HG03025 (cell line): ENCODE results near the gene PAQR4.
A peak's percentile ranks its signal among the peaks of the same experiment; 100 is the strongest.
"Not testable (repeated sequence)": the region's sequence is repeated elsewhere in the genome, so short reads cannot be mapped to it uniquely, and the experiment has no call there.

Experiments
- ATAC-seq: cut with Tn5 transposase; IDR thresholded peaks from one replicate; pipeline ENCODE4 v1.9.1; 2021; ENCODE audit warnings: mild to moderate bottlenecking, moderate library complexity; ENCODE audit not compliant: unreplicated experiment, low FRiP score

The PAQR4 gene

DNA sequence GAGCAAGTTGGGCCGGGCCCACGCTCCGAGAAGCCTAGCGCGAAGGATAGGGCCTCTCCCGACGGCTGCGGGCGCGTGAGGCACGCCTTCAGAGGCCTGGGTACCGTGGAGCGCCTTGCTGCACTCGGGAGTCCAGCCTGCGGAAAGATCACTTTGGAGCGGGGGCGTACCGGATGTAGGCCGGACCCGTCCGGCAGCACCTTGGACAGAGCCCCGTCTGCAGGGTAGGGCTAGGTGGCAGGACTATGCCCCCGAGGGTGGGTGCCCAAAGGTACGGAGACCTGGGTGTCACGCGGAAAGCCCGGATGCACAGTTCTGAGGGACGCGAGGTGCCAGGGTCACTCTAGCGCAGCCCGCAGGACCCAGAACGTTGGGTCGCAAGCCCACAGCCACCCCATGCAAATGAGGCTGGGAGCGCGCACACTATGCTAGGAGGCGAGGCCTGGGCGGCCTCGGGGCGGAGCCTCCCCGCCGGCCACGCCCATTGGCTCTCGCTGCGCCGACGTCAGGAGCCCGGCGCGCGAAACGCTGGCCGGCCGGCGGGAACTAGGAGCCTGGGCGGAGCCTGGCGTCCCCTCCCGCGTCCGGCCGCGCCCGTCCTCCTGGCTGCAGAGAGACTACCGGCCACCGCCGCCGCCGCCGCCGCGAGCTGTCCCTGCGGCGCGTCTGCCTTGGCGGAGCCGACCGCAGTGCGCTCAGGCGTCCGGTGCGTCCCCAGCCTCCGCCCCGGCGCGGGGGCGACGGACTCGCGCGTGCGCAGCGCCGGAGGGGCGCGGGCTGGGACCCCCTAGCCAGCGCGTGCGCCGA is at the start of gene PAQR4:
Gene PAQR4 (plus strand): TSS at position 611 of the 807 bp plus-strand sequence. CDS start 327 bp downstream, outside the sequence.
- peak; percentile 58 for ATAC-seq

DNA sequence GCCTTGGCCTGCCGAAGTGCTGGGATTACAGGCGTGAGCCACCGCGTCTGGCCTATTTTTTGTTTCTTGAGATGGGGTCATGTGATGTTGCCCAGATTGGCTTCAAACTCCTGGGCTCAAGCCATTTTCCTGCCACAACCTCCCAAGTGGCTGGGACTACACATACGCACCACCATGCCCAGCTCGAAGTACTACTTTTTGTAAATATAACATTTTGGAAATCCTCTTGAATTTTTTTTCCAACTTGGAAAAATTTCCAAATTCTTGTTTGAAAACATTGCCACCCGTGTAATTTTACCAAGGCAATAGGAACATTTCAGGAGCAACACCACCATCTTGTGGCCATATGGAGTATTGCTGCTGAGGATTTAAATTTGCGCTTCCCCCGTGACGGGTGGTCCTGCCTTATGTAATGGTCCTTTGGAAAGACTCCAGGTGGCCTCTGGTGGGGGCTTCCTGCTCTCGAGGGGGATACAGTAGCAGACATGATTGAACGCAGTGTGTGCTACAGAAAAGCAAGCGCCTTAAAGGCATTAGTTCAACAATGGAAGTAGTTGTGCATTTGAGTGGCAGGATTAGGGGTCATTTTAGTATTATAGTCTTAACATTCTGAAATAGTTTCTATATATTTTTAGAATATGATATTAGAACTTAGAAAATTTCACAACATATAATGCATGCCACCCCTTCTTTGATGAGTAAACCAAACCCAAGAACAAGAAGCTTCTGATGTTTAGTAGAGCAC is 49.5 kb upstream of the PAQR4 start:
- no peak for ATAC-seq

DNA sequence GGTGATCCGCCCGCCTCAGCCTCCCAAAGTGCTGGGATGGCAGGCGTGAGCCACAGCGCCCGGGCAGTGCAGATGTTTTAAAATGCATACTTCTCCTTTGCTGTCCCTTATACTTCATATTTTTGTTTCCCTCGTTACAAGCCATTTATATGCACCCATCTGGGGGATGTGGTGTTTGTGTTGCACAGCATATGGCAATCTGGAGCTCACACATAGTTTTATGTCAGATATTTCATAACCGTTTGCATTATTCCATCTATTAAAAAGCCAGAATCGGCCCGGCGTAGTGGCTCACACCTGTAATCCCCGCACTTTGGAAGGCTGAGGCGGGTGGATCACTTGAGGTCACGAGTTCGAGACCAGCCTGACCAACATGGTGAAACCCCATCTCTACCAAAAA is 45.7 kb upstream of the PAQR4 start:
- ATAC-seq, result no peak

DNA sequence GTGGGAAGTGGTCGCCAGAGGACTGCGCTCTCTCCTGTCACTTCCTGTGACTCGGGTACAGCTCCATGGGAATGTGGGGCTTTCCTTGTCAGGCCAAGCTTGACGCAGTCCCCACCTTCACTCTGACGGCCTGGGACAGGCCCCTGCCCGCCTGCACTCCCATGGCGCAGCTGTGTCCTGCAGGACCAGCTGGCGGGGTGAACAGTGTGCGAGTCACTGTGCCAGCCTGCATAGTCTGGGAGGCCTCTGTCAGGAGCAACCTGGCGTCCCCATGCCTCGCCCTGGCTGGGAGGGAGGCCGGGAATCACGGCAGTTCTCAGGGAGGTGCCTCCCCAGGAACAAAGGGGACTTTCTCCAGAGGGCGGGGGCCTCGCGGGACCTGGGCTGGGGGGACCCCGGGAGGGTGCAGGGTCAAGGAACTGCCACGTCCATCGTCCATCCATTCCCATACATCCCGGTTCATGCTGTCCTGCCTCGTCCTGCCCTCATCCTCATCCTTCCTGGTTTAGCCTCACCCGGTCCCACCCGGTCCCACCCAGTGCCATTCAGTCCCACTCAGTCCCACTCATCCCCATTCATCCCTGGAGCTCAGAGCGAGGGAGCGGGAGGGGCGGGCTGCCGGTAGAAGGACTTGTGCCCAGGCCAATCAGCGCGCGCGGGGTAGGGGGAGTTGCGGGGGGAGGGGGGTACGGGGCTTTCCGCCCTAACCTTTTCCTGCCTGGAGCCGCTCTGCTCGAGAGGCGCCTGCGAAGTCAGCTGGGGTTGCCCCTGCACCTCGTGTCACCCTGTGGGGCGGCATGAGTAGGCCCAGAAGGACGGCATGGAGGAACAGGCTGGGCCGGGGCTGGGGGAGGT is 44.0 kb upstream of the PAQR4 start:
- no peak for ATAC-seq

DNA sequence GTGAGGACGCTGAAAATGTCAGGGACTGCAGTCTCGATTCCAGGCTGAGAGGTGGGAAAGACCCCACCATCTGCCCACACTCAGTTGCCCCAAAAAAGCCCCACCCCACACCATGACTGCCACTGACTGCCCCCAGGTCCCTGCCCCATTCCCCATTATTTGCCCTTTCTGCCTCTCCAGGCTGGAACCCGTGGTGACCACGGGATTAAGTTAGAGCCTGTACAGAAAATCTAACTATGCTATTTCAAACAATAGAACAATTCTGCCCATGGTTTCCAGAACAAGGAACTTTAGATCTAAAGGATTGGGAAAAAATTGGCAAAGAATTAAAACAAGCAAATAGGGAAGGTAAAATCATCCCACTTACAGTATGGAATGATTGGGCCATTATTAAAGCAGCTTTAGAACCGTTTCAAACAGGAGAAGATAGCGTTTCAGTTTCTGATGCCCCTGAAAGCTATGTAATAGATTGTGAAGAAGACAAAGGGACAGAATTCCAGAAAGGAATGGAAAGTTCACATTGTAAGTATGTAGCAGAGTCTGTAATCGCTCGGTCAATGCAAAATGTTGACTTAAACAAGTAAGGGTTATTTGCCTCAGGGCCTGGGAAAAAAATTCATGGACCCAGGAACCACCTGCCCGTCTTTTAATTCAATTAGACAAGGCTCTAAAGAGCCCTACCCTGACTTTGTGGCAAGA is 43.0 kb upstream of the PAQR4 start:
- ATAC-seq, result no peak

DNA sequence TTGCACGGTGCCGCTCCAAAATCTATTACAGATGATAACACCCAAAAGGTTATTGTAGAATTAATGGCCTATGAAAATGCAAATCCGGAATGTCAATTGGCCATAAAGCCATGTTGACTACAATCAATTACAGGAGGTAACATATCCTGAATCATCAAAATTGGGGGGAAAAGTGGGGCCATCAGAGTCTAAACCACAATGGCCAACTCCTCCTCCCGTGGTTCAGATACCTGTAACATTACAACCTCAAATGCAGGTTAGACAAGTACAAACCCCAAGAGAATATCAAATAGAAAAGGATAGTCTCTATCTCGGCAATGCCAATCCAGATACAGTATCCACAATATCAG is 42.5 kb upstream of the PAQR4 start:
- ATAC-seq, result no peak

DNA sequence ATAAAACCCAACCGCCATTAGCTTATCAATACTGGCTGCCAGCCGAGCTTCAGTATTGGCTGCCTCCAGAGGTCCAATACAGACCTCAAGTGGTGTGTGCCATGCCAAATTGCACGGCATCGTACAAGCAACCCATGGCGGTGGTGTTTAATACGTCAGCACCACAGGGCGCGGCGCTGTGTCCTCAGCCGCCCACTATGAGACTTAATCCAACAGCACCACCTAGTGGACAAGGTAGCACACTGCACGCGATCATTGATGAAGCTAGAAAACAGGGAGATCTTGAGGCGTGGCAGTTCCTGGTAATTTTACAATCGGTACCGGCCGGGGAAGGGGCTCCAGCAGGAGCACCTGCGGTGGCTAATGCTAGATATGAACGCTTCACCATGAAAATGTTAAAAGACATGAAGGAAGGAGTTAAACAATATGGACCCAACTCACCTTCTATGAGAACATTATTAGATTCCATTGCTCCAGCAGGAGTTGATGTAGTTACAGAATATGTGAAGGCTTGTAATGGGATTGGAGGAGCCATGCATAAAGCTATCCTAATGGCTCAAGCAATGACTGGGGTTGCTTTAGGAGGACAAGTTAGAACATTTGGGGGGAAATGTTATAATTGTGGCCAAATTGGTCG is 42.0 kb upstream of the PAQR4 start:
- ATAC-seq, result no peak

DNA sequence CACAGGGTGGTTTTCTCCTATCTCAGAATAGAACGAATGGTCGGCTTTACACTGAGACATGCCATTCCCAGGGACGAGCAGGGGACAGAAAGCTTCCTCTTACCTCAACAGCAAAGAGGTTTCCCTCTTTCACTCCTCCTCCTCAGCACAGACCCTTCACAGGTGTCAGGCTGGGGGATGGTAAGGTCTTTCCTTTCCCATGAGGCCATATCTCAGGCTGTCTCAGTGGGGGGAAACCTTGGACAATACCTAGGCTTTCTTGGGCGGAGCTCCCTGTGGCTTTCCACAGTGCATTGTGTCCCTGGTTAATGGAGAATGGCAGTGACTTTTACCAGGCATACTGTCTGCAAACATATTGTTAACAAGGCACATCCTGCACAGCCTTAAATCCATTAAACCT is 41.0 kb upstream of the PAQR4 start:
- not testable (repeated sequence) for ATAC-seq

DNA sequence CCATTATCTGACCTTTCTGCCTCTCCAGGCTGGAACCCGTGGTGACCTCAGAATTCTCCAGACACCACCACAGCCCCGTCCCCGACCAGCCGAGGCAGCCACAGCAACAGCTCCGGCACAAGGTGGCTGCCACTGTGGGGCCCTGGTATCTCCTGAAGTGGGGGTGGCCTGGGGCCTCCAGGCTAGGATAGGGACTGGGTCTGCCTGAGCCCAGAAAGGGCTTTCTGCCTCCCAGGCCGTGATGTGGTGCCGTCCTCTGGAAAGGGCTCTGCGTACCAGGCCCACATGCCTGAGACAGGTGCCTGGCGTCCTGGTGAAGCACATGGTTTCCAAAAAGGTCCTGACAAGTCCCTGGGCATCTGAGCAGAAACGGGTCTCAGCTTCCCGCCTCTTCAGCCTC is 40.4 kb upstream of the PAQR4 start:
- no peak for ATAC-seq

DNA sequence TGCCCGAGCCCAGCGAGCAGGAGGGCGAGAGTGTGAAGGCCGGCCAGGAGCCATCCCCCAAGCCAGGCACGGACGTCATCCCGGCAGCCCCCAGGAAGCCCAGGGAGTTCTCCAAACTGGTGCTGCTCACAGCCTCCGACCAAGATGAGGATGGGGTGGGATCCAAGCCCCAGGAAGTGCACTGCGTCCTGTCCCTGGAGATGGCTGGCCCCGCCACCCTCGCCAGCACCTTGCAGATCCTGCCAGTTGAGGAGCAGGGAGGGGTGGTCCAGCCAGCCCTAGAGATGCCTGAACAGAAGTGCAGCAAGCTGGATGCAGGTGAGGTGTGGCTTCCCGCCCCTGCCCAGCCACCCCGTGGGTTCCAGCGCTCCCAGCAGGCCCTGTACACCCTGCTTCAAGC is 39.5 kb upstream of the PAQR4 start:
- ATAC-seq, result no peak

DNA sequence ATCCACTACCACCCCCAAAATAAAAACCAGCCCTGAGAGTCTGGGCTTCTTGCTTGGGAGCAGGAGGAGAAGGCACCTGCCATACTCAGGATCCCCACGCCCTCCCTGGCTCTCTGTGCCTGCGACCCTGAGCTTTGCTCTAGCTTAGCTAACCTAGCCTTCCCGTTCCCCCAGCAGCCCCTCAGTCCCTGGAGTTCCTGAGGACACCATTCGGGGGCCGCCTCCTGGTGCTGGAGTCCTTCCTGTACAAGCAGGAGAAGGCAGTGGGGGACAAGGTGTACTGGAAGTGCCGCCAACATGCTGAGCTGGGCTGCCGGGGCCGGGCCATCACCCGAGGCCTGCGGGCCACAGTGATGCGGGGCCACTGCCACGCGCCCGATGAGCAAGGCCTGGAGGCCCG is 38.9 kb upstream of the PAQR4 start:
- no peak for ATAC-seq

DNA sequence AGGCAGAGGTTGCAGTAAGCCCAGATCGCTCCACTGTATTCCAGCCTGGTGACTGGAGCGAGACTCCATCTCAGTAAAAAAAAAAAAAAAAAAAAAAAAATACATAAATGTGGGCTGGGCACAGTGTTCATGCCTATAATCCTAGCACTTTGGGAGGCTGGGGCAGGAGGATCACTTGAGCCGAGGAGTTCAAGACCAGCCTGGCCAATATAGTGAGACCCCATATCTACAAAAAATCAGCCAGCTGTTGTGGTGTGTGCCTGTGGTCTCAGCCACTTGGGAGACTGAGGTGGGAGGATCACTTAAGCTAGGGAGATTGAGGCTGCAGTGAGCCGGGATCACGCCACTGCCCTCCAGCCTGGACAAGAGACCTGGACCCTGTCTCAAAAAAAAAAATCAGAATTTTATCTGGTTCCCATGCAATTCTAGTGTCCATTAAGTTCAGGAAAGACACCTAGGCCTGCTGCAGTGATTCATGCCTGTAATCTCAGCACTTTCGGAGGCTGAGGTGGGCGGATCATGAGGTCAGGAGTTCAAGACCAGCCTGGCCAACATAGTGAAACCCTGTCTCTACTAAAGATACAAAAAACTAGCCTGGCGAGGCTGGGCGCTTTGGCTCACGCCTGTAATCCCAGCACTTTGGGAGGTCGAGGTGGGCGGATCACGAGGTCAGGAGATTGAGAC is 37.8 kb upstream of the PAQR4 start:
- not testable (repeated sequence) for ATAC-seq

DNA sequence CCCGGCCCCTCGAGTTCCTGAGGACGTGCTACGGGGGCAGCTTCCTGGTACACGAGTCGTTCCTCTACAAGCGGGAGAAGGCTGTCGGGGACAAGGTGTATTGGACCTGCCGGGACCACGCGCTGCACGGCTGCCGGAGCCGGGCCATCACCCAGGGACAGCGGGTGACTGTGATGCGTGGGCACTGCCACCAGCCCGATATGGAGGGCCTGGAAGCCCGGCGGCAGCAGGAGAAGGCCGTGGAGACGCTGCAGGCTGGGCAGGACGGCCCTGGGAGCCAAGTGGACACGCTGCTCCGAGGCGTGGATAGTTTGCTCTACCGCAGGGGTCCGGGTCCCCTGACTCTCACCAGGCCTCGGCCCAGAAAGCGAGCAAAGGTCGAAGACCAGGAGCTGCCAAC is 36.0 kb upstream of the PAQR4 start:
- no peak for ATAC-seq

DNA sequence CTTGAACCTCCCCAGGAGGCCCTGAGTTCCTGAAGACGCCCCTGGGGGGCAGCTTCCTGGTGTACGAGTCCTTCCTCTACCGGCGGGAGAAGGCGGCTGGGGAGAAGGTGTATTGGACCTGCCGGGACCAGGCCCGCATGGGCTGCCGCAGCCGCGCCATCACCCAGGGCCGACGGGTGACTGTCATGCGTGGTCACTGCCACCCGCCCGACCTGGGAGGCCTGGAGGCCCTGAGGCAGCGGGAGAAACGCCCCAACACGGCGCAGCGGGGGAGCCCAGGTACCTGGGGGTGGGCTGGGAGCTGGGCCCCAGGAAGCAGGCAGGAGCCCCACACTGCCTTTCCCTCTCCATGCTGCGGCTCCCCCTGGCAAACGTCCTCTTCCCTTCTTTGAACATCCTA is 35.4 kb upstream of the PAQR4 start:
- no peak for ATAC-seq

DNA sequence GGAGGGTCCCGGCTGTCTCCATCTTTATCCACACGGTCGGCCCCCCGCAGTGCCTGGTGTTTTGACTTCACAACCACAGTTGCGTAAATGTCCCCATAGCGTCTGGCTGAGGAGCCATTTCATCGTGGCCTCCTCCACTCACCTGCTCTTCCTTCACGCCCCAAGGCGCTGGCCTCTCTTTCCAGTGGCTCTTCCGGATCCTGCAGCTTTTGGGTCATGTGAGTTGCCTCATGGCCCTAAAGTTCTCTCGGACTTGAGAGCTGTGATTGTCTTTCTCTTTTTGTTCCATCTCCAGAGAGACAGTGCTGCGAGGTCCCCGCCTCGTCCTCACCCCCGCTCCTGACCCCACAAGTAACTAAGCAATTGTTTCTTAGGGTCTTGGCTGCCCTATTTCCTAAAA is 34.7 kb upstream of the PAQR4 start:
- ATAC-seq, result no peak

DNA sequence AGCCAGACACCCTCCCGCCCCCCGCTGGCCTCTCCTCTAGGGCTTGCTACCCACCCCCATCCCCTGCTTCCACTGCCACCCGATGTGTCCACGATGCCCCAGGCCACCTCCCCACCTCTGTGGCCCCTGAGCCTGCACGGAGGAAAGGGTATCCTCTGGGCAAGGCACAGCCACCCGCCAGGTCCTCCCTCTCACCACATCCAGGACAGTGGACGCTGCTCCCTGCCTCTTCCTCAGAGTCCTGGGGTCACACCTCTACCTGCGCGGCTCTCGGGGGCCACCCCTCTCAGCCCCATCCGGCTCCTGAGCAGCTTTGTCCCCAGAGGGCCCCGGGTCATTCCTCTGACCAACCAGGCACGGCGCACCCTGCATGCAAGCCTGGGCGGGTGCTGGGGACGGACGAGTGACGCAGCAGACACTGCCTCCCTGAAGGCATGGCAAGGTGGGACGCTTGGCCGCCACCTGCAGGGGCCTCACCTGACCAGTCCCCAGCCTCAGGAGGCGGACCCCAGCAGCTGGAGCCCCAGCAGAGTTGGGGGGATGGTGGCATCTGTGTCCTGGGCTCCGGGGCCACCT is 32.6 kb upstream of the PAQR4 start:
- ATAC-seq, result no peak

DNA sequence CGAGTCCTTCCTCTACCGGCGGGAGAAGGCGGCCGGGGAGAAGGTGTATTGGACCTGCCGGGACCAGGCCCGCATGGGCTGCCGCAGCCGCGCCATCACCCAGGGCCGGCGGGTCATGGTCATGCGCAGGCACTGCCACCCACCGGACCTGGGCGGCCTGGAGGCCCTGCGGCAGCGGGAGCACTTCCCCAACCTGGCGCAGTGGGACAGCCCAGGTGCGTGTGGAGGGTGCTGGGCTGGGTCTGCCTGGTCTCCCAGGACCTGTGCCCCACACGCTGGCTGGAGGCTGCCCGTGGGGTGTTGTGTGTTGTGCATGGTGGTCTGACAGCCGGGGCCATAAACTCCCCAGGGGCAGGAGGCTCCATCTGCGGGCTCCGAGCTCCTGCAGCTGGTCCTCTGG is 32.0 kb upstream of the PAQR4 start:
- no peak for ATAC-seq

DNA sequence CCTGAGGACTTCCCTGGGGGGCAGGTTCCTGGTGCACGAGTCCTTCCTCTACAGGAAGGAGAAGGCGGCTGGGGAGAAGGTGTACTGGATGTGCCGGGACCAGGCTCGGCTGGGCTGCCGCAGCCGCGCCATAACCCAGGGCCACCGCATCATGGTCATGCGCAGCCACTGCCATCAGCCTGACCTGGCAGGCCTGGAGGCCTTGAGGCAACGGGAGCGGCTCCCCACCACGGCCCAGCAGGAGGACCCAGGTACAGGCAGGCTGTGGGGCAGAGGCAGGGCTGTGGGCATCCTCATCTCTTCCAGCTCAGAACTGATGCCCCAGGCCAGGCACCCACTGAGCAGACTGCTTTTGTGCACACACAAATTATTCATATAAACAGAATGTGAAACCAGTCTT is 30.9 kb upstream of the PAQR4 start:
- ATAC-seq, result no peak

DNA sequence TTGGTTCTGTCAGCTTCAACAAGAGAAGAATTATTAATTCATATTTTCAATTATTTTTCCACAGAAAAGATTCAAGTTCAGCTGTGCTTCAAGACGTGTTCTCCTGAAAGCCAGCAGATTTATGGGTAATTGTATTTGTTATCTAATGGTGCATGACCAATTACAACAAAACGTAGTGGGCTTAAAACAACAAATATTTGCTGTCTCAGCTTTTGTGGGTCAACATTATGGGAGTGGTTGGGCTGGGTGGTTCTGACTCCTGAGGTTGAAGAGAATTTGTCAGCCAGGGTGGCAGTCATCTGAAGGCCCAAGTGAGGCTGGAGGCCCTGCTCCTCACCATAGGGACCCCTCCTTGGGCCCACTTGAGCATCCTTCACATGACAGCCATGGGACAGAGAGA is 29.2 kb upstream of the PAQR4 start:
- ATAC-seq, result no peak
